ENCODE measurements around the gene FEN1.
A peak's percentile ranks its signal among the peaks of the same experiment; 100 is the strongest.

GRCh38 chr11:61776561-61777075 lies 16.1 kb upstream of the FEN1 start:
- no peak for TF ChIP-seq MYC (IDR thresholded peaks at IDR 0.05; ENCODE audit: borderline replicate concordance, low read length)
- TF ChIP-seq MAX (IDR thresholded peaks at IDR 0.05), result no peak
- TF ChIP-seq POLR2A (IDR thresholded peaks at IDR 0.05; ENCODE audit: low read length), result no peak
- no peak for TF ChIP-seq ZSCAN20 (CRISPR knock-in tag; IDR thresholded peaks at IDR 0.05)
- peak; percentile 80 for TF ChIP-seq CTCF (IDR thresholded peaks at IDR 0.05)
- no peak for TF ChIP-seq ZNF302 (CRISPR knock-in tag; IDR thresholded peaks at IDR 0.05)
- TF ChIP-seq RNF2 (IDR thresholded peaks at IDR 0.05; ENCODE audit: borderline replicate concordance, low read depth), result no peak
- TF ChIP-seq REST (IDR thresholded peaks at IDR 0.05), result no peak
- TF ChIP-seq BHLHE40 (IDR thresholded peaks at IDR 0.05; ENCODE audit: low read depth, low read length), result no peak
- no peak for TF ChIP-seq CHD4 (IDR thresholded peaks at IDR 0.05; ENCODE audit: borderline replicate concordance)
- TF ChIP-seq HDAC2 (IDR thresholded peaks at IDR 0.05), result no peak
- peak; percentile 77 to 85 for TF ChIP-seq RAD21 (conservative IDR thresholded peaks at IDR 0.05 in 1 of 2, IDR thresholded peaks at IDR 0.05 in 1 of 2)
- no peak for TF ChIP-seq USF2 (IDR thresholded peaks at IDR 0.05)
- TF ChIP-seq RCOR1 (IDR thresholded peaks at IDR 0.05; ENCODE audit: low read depth, low read length), result no peak

All from A549 (cell line).